NCI-H146 treated with DMSO at 0.1 percent for 48 hours (cell line): ENCODE measurements around the gene SPAG8.

ENCODE experiments used
- DNase-seq: peaks from one replicate; lab custom pipeline; 2025; ENCODE audit not compliant: unreplicated experiment; lab: John Stamatoyannopoulos, UW

The SPAG8 gene

GRCh38 chr9:35813434-35814105 lies 1.5 kb upstream of the SPAG8 start:
- DNase-seq: no peak

DNA sequence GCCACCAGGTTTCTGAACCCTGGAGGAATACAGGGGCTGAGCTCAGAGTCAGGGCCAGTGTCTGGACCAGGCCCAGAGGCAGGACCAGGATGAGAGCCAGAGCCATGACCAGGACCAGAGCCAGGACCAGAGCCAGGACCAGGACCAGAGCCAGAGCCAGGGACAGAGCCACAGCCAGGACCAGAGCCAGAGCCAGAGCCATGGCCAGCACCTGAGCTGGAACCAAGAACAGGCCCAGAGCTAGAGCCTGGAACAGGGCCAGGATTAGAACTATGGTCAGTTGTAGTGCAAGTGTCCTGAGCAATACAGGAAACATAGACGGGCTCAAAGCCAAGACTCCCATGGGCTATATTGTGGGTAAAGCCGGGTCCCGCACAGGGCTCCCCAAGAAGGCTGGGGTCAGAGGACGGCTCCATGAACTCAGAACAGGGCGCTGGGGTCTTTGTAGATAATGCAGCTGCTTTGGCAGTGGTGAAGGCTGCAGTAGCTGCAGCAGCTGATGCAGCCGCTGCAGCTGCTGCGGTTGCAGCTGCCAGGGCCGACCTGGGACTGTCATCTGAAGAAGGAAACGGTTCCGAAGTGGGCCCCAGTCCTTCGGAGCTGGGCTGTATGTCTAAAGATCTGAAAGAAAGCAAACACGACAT lies 559 bp downstream of the SPAG8 start:
- DNase-seq: no peak

GRCh38 chr9:35810122-35810521 lies 1.9 kb downstream of the SPAG8 start:
- no peak for DNase-seq

DNA sequence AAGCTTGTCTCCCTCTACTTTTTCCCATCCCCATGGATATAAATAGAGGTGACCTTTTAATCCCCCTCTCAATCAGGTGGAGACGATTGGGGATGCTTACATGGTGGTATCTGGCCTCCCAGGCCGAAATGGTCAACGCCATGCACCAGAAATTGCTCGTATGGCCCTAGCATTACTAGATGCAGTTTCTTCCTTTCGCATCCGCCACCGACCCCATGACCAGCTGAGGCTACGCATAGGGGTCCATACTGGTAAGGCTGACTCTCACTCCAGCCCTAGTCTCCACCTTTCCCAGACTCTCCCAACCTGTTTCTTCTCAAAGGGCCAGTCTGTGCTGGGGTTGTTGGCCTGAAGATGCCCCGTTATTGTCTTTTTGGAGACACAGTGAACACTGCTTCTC lies 3.6 kb downstream of the SPAG8 start:
- DNase-seq: no peak

- no peak for DNase-seq
These were observed 6.0 kb downstream of the SPAG8 start for GRCh38 chr9:35806101-35806500.

DNA sequence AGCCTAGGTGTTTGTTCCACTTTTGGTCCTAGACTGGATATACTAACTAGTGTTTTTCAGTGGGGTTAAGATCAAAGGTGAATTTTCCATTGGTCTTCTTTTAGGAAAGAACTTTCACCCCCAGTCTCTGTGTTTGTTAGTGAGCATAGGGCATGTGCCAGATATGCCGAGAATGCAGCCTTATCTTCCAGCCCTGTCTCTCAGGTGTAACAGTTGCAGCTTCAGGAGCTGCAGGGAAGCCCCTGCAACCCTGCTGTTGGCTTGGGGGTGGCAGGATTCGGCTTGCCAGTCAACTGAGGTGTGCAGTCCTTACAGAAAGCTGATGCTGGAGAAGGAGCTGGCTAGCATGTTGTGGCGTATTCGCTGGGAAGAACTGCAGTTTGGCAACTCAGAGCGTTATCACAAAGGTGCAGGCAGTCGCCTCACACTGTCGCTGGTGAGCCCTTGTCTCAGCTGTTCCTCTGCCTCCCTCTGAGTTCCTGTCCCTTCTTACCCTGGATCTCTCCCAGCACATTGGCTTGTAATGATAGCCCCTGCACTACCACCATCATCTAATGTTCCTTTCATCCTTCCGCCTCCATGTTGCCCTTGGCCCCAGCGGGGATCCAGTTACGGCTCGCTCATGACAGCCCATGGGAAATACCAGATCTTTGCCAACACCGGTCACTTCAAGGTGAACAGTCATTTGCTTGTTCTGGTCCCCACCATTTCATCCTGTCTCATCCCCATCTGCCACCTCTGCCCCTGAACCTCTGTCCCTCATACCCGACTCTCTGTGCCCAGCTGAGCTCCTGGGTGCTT lies 10.5 kb downstream of the SPAG8 start:
- no peak for DNase-seq

DNA sequence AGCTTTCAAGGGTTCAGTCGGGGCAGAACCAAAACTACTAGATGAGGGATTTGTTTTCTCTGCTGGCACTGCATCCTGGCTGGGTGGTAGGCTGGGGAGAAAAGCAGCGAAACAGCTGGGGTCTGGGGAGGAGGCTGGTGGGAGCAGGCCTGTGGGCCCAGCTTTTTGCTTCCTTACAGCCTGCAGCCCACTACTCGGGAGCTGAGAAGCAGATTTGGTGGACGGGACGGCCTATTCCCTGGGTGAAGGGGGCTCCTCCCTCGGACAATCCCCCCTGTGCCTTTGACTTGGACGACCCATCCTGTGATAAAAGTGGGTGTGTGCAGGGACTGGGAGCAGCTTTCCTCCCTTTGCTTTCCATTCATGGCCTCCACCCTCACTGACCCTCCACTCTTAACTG lies 11.5 kb downstream of the SPAG8 start:
- no peak for DNase-seq

DNA sequence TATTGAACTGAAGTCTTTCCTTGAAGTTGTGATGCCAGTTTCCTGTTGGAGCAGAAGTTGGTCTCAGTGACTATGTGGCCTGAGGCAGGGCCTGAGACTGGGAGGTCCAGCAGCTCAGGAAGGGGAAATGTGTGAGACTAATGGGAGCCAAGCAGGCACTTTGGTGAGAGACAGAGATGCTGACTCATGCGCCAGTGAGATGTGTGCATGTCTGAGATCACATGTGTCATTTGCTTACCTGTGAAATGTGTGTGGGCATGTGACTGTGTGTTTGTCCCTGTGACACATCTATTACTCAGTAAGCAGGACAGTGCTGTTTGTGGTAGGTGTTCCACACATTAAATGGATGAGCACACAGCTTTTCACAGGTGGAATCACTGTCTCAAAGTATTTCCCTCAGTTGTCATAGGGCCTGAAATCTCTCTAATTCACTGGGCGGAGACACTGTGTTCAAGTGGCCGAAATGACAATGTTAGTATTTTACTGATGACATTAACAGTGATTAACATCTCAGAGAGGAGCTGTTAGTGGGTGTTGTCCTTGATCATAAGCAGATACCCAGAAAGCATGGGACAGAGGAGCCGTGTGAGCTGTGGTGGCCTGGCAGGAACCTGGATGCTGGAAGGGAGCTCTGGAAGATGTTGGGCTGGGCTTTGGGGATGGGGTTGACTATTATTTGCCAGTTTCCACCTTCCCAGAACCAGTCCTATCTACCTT lies 13.2 kb downstream of the SPAG8 start:
- DNase-seq: no peak

DNA sequence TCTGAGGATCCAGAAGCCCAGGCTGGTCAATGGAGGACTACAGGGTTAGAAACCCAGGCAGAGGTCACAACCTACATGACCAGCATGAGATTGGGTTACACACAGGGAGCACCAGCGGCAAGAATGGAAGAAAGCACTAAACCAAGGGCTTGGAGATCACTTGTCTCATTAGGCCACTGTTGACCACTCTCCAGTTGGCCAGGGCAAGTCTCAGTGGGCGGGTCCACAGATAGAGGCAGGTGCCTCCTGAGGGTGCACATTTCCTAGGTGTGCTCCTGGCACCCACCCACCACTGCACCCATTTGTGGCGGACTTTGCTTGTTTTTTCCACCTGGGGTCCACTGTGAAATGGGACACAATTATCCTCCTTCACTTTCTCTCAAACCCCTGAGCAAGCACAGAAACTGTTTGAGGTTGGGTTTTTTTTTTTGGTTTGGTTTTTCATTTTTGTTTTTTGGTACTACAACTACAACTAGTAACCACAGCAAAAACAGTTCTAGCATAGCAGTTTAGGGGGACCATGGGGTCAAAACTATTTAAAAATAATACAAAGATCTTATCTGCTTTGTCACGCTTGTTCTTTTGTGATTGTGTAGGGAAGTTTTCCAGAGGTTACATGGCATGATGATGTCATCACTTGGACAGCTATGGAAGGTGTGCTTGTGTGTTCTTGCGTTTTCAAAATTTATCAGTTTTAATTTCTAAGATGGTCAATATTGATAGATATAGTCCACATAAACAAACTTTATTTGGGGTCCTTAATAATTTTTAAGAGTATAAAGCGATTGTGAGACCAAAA lies 14.6 kb downstream of the SPAG8 start:
- no peak for DNase-seq

- DNase-seq: no peak
These were observed 16.4 kb downstream of the SPAG8 start for GRCh38 chr9:35795695-35796094.

DNA sequence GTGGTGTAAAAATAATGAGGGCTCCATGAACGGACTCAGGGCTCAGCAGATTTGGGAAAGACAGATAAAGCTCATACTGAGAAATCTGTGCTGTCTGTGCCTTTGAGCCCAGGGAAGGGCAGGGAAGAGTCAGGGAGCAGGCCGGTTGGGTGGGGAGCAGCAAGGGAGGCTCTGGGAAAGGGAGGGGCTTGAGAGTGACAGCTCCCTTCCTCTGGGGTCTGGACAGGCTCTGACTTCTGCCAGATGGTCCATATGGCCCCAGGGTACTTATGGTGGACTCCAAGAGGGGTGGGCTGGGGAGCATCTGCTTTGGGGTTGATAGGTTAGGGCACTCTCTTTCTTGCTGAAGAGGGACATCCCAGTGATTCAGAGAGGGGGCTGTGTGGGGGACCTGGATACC lies 18.6 kb downstream of the SPAG8 start:
- DNase-seq: no peak

DNA sequence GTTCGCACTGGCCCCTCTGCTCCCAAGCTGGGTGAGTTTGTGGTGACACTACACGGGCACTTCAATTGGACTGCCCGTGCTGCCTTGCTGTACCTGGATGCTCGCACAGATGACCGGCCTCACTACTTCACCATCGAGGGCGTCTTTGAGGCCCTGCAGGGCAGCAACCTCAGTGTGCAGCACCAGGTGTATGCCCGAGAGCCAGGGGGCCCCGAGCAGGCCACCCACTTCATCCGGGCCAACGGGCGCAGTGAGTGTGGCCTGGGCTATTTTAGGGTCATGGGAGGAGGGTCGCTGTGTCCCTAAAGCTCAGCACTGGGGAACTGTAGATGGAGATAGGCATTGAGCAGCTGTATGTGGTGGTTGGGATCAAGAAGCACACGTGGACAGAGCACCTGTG lies 19.2 kb downstream of the SPAG8 start:
- DNase-seq: no peak

GRCh38 chr9:35792024-35792813 lies 19.8 kb downstream of the SPAG8 start:
- no peak for DNase-seq

DNA sequence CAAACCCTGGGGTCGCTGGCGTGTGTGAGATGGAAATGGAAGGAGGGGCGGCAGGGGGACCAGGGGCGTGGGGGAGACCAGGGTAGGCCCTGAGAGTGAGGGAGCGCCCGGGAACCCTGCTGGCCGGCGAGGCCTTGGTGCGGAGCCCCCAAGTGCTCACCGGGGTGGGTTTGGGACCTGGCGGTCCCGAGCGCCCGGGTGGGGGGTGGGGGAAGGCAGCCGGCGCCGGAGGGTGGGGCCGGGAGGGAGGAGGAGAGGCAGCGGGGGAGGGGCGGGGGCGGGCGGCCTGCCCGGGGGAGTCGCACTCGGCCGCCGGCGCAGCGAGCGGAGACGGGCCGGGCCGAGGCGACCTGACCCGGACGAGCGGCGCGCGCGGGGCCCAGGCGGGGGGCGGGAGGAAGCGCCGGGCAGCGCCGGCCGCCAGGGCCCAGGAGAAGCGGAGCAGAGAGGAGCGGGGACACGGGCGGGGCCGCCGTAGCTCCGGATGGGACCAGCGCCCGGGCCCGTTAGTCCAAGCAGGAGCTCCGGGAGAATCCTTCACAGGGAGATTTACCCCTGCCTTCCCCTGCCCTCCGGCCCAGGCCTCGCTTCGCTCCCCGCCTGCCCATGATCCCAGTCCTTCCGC lies 20.7 kb downstream of the SPAG8 start, which contains the start of gene NPR2:
TSS of gene NPR2 (plus strand) at position 295 of the 625 bp plus-strand sequence. CDS start 818 bp downstream, outside the sequence.
- DNase-seq: no peak

GRCh38 chr9:35790385-35791296 lies 21.4 kb downstream of the SPAG8 start:
- peak; percentile 69 for DNase-seq

GRCh38 chr9:35790025-35790384 lies 22.1 kb downstream of the SPAG8 start:
- no peak for DNase-seq

DNA sequence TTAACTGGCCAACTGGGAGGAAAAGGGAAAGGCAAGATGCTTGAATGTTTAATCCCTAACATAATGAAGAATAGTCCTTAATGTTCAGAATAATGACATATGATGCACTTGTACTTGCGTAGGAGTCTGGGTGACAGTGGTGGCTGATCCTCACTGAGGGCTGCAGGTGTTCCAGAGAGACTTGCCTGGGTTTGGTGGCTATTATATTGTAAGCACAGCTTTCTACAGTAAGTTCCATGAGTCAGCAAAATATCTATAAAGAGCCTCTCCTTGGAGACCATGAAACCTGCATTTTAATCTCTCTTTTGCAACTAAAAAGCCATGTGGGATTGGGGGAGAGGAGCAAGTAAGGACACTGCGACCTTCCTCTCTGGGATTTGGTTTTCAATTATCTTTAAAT lies 22.5 kb downstream of the SPAG8 start:
- no peak for DNase-seq

GRCh38 chr9:35783418-35783817 lies 28.6 kb downstream of the SPAG8 start:
- DNase-seq: no peak
